Mesenteric fat pad (tissue), 1 donor: ENCODE results near the gene RBL2. TPM values are rescaled to one million over a fixed set of nuclear protein-coding genes. Genes with fewer than 3 reads are reported as not detected.
"Not testable (repeated sequence)": the region's sequence is repeated elsewhere in the genome, so short reads cannot be mapped to it uniquely, and the experiment has no call there.

ENCODE experiments used
- DNase-seq: peaks from one replicate; pipeline ENCODE4 v3.0.0-alpha.2; 2020; ENCODE audit warnings: low spot score
- total RNA-seq: library from RNA; stranded (reverse); fragmentation: NEBNext Ultra II Directional; extraction: Animal tissue kit (Norgen Biotek cat#: 25700); gene quantifications from one replicate; pipeline ENCODE4 v1.2.1, GENCODE V29; 2021
- donor health status: DM: yes; HTN: yes; CAD: no.

Gene RBL2
- total RNA-seq, 1 donor from 2014 or later: 60.0 TPM

DNA sequence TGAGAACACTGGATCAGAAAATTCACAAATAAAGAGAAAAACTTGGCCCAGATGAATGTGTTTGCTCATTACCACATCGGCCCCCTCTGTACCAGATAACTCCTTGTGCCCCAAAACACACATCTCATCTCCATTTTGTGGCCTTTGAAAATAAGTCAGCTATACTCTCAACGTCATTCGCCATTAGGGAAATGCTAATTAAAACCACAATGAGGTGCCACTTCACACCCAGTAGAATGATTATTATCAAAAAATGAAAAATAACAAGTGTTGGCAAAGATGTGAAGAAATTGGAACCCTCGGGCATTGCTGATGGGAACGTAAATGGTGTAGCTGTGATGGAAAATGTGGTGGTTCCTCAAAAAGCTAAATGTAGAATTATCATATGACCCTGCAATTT, 103.4 kb downstream of the RBL2 start:
- no peak for DNase-seq

DNA sequence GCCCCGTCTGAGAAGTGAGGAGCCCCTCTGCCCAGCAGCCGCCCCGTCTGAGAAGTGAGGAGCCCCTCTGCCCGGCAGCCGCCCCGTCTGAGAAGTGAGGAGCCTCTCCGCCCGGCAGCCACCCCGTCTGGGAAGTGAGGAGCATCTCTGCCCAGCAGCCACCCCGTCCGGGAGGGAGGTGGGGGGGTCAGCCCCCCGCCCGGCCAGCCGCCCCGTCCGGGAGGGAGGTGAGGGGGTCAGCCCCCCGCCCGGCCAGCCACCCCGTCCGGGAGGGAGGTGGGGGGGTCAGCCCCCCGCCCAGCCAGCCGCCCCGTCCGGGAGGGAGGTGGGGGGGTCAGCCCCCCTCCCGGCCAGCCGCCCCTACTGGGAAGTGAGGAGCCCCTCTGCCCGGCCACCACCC, 105.1 kb downstream of the RBL2 start:
- not testable (repeated sequence) for DNase-seq

DNA sequence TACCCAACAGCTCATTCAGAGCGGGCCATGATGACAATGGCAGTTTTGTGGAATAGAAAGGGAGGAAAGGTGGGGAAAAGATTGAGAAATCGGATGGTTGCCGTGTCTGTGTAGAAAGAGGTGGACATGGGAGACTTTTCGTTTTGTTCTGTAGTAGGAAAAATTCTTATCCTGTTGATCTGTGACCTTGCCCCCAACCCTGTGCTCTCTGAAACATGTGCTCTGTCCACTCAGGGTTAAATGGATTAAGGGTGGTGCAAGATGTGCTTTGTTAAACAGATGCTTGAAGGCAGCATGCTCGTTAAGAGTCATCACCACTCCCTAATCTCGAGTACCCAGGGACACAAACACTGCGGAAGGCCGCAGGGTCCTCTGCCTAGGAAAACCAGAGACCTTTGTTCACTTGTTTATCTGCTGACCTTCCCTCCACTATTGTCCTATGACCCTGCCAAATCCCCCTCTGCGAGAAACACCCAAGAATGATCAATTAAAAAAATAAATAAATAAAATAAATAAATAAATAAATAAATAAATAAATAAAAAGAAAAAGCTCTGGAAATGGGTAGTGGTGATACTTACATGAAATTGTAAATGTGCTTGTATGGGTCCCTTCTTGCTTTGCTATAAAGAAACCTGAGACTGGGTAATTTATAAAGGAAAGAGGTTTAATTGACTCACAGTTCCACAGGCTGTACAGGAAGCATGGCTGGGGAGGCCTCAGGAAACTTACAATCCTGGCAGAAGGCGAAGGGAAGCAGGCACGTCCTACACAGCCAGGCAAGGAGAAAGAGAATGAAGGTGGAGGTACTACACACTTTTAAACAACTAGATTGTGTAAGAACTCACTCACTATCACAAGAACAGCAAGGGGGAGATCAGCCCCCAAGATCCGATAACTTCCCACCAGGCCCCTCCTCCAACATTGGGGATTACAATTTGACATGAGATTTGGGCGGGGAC, 105.8 kb downstream of the RBL2 start:
- not testable (repeated sequence) for DNase-seq

Other genes starting within 250 kb of the RBL2 start
- gene AKTIP, start 68.7 kb downstream of the RBL2 start, total RNA-seq: 50.4 TPM